Activated CD4-positive, alpha-beta T cell treated with anti-CD3 and anti-CD28 coated beads, Interleukin-2, amount 50 U/mL, for 24 hours (primary cell): ENCODE measurements around the gene GSTA3.
"Not testable (repeated sequence)": the region's sequence is repeated elsewhere in the genome, so short reads cannot be mapped to it uniquely, and the experiment has no call there.

ENCODE experiments used
- DNase-seq, 2 donors: peaks; one replicate each; pipeline ENCODE4 v3.0.0-alpha.2; 2020; ENCODE audit warnings: low read depth in 1 of 2, low spot score in 1 of 2

Gene GSTA3

DNA sequence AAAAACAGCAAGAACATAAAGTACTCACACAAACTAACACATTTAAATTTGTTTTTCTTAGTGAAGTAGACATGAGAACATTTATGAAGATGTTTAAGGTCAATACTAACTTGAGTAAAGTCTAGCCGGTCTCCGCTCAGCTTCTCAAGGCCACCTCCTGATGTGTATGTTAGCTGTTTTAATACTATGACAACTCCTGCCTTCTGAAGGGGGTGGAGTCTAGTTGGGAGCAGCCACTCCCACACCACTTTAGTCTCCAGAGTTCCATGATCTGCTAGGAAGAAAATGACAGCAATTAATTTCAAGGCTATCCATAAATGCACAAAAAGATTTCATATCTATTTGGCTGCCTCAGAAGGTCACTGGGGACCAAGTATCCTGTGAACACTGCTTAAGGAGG is at the start of gene GSTA3:
TSS of gene GSTA3 (minus strand) at position 168 of the 400 bp plus-strand sequence. CDS start 3,864 bp downstream, outside the sequence.
- no peak for DNase-seq

DNA sequence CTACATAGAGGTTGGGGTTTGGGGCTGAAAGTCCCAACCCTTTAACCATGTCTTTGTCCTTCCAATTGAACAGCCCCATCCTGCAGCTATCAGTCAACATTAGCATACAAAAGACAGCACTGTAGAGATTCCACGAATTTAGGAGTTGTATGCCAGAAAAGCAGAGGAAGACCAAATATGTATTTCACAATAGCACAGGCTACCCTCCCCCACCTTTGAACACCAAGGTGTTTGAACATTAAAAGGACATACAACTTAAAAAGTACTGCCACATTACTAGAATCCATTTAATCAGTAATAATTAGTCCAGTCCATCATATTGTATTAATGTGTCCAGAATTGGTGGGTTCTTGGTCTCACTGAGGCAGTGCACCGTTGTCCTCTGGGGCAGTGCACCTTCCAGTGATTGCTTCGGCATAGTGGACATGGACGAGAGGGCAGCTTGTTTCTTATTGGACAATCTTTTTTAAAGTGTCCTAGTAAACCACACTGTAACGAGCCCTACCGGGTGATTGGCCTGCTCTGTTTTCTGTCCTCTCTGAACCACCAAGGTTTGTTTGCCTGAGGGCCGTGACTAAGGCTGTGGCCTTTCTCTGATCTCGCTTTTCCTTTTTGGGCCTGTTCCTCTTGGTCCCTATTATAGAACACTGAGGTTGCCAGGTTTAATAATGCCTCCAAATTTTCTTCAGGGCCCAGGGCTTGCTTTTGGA is 49.2 kb upstream of the GSTA3 start:
- DNase-seq, result no peak

DNA sequence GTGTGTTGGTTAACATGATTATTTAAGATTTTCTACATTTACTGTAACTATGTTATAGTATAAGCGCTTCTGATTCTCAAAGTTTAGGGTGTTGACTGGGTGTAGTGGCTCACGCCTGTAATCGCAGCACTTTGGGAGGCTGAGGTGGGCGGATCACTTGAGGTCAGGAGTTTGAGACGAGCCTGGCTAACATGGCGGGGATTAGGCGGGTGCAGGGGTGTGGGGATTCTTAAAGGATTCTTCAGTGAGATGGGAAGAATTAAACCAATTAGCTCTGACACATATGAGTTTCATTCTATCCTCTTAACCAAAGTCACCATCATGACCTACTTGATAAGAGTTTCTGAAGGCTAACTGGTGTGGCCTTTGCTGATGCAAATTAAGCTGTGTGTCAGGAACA is 46.4 kb upstream of the GSTA3 start:
- DNase-seq, result no peak

DNA sequence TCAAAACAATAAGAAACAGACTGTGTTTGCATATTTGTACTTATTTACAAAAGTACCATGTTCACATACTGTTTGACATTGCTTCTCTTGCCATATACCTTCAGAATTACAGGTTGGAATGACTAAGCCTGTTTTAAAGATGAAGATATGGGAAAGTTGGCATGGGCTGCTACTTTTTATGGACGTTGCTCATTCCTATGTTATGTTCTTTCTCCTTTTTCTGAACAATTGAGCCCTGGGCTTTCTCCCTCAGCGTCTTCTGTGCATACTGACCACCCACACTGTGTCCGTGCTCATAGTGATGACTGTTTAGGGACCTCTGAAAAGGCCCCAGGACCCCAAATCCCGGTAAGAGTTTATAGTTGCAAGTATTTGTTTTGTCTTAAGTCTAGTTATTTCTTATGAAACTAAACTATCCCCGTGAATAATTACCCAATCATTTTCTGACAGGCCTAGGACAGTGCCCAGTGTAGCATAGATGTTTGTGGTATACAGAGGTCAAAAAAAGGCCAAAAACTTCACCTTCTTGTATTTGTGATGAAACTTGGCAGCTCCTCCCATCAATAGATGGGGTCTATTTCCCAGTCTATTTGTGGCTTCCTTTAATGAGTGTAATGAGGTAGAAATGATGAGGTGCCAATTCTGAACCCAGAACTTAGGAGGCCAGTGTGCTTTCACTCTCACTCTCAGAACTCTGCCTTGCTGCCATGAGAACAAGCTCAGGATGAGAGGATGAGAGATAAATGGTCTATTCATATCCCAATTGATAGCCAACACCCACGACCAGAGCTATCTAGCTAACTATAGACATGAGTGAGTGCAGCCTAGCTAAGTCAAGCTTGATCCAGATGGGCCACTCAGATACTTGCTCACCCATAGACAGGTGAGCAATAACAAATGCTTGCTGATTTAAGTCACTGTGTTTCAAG is 44.7 kb upstream of the GSTA3 start:
- no peak for DNase-seq

DNA sequence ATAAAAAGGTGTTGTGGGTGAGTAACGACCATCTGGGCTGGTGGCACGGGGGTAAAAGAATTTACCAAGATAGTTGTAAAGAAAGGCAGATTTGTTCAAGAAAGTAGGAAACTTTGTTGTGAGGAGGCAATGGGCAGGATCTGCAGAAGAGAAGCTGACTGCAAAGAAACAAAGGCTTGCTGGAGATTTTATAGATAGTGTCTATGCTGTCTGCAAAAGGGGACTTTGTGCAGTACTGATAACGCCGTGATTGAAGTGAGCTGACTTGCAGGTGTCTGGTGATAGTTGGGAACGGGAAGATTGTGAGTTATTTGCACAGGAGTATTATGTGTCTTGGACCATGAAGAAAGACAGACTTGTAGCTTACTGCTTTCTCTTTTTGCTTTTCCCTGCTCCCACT is 36.8 kb upstream of the GSTA3 start:
- DNase-seq, result no peak

DNA sequence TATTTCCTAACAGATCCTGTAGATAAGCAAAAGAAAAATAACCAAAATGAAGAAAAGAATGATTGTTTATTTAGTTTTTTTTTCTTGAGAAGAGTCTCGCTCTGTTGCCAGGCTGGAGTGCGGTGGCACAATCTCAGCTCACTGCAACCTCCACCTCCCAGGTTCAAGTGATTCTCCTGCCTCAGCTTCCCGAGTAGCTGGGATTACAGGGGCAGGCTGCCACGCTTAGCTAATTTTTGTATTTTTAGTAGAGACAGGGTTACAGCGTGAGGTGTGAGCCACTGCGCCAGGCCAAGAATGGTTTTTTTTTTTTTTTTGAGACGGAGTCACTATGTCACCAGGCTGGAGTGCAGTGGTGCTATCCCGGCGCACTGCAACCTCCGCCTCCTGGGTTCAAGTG is 33.3 kb upstream of the GSTA3 start:
- not testable (repeated sequence) for DNase-seq

DNA sequence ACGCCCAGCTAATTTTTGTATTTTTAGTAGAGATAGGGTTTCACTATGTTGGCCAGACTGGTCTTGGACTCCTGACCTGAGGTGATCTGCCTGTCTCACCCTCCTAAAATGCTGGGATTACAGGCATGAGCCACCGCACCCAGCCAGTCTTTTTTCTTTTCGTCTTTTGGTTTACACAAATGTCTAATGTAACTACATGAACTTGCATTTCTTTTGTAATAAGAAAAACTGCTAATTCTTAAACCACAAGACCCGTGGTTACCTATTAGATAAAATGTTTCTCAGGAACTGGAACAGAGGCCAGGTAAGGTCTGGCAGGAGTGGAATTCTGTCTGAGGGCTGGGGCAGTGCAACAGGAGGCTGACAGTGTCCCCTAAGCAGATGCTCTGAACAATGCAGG is 32.7 kb upstream of the GSTA3 start:
- DNase-seq, result no peak

DNA sequence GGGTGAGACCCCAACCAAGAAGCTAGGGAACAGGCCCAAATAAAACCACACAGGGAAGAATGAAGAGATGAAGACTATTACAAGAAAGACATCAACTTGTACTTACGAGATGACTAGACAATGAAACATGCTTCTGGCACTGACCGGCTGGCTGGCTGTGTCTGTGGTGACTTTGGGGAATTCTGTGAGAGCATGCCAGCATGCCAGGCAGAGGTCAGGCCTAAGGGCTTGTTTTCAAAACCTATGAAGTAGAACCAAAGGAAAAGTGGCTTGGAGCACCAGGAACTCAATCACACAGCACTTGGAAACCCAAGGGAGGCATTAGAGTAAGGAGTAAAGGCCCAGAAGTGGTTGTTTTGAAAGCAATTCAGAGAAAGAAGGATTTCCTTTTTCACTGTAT is 28.4 kb upstream of the GSTA3 start:
- DNase-seq, result no peak

DNA sequence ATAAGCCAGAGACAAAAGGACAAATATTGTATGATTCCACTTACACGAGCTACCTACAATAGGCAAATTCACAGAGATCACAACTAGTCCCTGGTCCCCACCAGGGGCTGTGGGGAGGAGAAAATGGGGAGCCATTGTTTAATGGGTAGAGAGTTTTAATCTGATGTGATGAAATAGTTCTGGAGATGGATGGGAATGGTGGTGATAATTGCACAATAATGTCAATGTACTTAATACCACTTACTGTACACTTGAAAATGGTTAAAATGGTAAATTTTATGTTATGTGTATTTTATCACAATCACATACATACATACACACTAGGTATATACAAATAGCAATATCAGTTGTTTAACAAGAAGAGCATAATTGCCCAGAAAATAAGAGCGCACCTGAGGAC is 24.3 kb upstream of the GSTA3 start:
- no peak for DNase-seq

DNA sequence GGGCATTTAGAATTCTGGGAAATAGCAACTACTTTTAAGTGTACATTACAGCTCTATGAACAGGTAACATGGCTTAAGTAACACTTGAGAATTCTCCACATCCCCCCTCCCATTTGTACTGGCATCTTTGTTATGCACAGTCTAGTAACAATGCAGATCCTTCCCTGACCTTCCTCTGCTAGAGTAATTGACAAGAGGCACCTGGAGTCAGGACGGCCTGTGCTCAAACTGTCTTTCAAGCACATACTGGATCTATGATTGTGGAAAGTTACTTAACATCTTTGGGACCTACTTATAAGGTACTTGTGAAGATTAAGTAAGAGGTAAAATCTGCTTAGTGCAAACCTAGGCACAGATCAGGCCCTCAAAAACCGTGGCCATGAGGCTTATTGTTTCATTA is 21.9 kb upstream of the GSTA3 start:
- no peak for DNase-seq

DNA sequence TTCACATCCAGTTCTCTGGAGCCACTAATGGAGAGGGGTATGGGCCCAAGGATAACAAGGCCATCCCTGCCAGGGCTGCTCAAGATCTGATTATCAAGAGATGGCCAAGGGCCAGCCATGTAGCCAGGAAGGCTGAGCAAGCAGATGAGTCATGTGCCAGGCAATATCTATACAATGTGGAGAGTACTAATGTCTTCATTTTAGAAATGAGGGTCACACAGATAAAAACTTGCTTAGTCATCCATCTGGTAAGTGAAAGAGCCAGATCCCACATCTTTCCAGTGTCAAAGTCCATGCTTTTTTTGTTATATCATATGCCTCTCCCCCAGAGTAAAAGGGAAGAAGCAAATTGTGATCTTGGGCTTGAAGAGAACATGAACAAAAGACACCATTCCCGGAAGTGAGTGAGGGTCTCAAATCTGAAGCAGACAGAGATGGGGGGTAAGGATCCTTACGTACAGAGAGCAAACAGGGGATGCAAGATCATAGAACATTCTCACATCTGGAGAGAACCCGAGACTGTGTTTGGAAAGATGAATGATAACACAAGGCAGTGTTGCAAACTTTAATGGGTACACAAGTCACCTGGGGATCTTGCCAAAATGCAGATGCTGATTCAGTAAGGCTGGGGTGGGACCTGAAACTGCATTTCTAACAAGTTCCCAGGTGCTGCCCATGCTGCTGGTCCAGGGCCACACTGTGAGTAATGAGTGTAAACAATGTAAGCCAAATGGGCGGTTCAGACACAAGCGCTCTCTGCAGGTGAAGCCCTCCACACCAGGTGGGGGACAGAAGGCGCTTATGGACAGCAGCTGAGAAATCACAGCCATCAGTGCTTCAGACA is 20.0 kb upstream of the GSTA3 start:
- DNase-seq, result no peak

DNA sequence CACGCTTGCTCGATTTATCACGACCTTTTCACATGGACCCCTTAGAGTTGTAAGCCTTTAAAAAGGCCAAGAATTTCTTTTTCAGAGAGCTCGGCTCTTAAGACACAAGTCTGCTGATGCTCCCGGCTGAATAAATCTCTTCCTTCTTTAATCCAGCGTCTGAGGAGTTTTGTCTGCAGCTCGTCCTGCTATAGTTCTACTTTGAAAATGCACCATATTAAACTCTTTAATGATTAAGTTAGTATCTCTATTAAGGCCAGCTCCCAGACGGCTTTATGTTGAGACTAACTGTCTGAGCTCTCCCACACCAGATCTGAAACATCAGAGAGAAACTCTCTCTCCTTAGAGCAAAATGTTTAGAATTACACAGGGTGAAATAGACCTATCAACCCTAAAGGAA is 18.0 kb upstream of the GSTA3 start:
- DNase-seq, result no peak

DNA sequence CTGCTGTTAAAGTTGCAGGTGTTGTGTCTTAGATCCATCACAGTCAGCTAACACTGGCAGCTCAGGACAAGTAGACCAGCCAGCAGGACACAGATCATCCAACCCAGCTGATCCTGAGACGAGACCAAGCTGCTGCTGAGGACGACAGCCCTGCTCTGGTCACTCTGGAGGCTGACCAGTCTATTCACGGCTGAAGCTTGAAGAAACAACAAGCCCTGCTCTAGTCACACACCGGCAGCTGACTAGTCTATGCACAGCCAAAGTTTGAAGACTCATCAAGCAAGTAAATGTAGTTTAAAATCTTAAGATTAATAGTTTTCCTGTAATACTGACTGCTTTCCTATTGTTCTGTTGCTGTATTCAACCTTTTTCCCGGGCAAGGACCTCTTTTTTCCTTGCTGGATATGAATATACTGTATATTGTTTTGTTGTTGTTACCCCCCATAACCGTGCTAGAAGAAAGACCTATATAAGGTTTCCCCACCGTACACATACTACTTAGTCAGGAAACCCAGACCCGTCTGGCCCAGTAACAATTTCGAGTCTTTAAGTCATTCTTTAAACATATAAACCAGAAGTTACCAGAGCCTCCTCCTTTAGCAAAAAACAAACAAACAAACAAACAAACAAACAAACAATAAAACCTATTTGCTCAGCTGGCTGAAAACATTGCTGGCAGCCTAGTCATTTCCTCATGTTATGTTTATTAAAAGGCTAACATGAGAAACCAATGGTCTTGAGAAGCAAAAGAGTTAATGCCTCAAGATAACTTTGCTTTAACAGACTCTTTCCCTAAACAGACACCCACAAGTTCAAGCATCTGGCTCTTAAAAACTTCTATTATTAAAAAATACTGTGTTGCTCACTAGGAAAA is 16.7 kb upstream of the GSTA3 start:
- no peak for DNase-seq

DNA sequence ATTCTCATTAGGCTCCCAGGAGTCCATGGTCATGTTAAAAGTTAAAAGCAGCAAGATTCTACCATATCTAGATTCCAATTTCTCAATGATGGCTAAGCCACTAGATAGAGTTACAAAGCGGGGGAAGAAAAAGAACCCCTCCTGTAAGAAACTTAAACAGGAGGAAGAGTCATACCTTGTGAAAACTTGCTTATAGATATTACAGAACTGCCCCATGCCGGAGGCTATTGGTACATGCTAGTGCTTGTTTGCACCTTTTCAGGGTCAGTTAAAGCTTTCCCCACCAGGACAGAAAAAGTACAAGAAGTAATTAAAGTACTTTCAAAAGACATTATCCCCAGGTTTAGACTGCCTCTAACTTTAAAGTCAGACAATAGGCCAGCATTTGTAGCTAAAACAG is 15.5 kb upstream of the GSTA3 start:
- no peak for DNase-seq

DNA sequence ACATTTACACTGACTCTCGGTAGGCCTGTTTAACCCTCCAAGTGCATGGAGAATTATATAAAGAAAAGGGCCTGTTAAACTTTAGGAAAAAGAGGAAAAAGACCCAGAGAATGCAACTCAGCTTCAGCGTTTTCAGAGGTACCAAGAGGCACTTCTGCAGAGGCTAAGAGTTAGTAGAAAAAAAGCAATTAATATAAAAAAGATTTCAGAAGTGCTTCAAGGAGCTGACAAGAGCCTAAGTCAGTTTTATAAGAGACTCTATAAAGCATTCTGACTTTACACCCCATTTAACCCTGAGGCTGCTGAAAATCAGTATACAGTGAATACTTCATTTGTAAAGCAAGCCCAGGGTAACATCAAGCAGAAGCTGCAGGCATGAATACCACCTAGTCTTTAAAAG is 14.2 kb upstream of the GSTA3 start:
- not testable (repeated sequence) for DNase-seq

DNA sequence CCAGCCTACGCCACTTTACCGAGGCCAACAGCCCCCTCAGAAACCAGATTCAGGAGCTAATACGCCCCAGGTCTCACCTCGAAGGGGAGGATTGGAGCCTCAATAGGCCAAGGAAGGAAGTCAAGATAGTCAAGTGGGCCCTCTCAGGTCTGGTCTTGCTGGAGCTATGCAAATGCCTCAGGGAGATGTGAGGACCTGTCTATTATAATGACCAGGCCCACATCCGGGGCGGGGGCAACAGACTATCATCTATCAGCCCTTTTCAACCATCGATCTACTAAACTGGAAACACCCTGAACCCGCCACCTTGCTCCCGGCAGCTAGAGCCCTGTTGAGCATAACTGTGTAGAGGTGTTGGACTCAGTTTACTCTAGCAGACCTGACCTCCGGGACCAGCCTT is 12.7 kb upstream of the GSTA3 start:
- DNase-seq, result no peak

DNA sequence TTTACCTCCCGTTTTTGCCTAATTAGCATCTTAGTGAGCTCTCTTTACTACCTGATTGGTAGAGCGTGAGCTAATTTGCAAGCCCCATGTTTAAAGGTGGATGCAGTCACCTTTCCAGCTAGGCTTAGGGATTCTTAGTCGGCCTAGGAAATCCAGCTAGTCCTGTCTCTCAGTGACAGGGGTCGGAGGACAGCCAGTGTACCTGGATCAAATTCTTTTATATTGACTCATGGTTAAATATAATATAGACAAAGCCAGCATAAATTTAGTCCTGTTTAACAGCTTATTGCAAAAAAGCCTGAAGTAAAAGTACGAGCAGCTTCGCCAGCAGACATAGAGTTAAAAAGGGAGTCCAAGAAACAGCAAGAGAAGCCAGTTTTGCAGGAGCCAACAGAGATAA is 12.2 kb upstream of the GSTA3 start:
- no peak for DNase-seq

DNA sequence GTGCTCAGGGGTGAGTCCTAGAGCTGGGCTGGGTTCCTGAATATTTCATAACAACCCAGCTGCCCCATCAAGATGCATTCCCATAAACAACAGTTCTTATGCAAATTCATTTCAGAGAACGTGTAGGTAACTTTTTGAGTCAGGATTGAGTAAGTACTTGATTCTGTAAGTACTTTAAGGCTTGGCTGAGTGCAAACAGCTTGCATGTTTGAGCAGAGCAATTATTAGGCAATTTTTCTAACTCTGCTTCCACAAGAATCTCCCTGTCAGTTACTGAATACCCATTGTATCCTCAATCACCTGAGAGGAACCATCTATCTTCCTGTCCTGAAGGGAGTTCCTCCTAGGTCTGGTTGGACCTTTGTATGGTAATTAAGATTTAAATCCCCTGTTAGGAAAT is 10.0 kb upstream of the GSTA3 start:
- DNase-seq, result not testable (repeated sequence)

DNA sequence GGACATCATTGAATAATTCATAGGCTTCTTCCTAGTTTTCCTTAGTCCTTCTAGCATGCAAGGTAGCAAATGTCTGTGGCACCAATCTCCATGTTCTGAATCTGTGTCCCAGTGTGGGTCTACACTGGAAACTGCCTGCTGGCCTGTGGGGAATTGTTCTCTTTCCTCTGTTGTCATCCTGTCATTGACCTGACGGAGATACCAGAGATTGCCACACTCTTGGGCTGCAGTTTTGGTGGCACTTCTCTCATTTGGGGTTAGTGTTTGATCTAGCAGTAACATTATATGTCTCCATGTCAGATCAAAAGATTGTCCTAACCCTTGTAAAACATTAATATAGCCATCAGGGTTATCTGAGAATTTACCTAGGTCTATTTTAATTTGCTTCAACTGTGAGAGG is 9.3 kb upstream of the GSTA3 start:
- DNase-seq, result not testable (repeated sequence)

DNA sequence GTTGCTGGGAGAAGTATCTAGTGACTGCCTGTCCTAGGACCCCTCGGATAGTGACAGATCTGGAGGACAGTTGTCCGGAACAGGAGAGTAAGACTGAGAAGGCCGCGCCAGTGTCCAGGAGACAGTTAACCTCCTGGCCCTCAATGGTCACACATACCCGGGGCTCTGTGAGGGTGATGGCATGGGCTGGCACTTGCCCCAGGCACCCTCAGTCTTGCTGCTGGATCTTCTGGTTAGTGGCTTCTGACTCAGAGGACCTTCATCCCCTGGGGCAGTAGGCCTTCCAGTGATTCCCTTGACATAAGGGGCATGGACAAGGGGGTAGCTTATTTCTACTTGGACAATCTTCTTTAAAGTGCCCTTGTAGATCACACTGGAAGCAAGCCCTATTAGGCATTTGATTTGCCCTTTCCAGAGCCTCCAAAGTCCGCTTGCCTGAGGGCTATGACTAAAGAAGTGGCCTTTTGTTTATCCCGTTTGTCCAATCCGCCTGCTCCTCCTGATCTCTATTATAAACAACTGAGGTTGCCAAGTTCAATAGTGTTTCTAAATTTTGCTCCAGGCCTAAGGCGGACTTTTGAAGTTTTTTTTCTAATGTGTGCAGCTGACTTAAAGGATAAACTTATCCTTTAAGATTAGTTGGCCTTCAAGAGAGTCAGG is 8.7 kb upstream of the GSTA3 start:
- not testable (repeated sequence) for DNase-seq
